IMR-90 (cell line): ENCODE measurements around the gene IL1R2. TPM values are rescaled to one million over a fixed set of nuclear protein-coding genes. Genes with fewer than 3 reads are reported as not detected.

Source experiments
- ATAC-seq: fragments of 200-7000 bp; cut with Tn5 transposase; 2 replicates; pipeline ENCODE4 v1.9.1; 2020; ENCODE audit warnings: low read depth, mild to moderate bottlenecking, moderate library complexity
- BruUV-seq: library from RNA; stranded (reverse); fragments of 400-500 nt; replicated peaks from 2 replicates; lab custom pipeline; 2021; lab: Mats Ljungman, UMichigan
- CTCF ChIA-PET: fragments of 300-600 bp; formaldehyde crosslinking; extraction: SDS; loops from one replicate; lab custom pipeline; 2021; ENCODE audit warnings: antibody characterized with exemption; lab: Yijun Ruan, JAX
- POLR2A ChIA-PET: fragments of 300-600 bp; sonication (Branson Sonifier 250); formaldehyde crosslinking; loops from one replicate; lab custom pipeline; 2022; ENCODE audit warnings: antibody characterized with exemption; ENCODE audit not compliant: unreplicated experiment; lab: Charles Lee
- DNase-seq: peaks from one replicate; pipeline ENCODE4 v3.0.0; 2013
- H2AFZ ChIP-seq: replicated peaks from 2 replicates; pipeline ENCODE3; 2013; ENCODE audit warnings: low read length, mild to moderate bottlenecking; ENCODE audit not compliant: poor library complexity
- H2AK5ac ChIP-seq: 2 replicates; pipeline ENCODE4 v1.6.1; 2013; ENCODE audit warnings: low read depth, low read length, inconsistent platforms
- H2AK9ac ChIP-seq: replicated peaks from 2 replicates; pipeline ENCODE3; 2013; ENCODE audit warnings: mild to moderate bottlenecking, low read depth, low read length, moderate library complexity; ENCODE audit not compliant: poor library complexity
- H2BK120ac ChIP-seq: 2 replicates; pipeline ENCODE4 v1.6.1; 2013; ENCODE audit warnings: low read depth, low read length, inconsistent platforms
- H2BK15ac ChIP-seq: 3 replicates; pipeline ENCODE4 v1.6.1; 2013; ENCODE audit warnings: low read depth, low read length, inconsistent platforms
- H2BK20ac ChIP-seq: 2 replicates; pipeline ENCODE4 v1.6.1; 2013; ENCODE audit warnings: low read depth, mild to moderate bottlenecking, inconsistent platforms, low read length, moderate library complexity
- H2BK5ac ChIP-seq: 2 replicates; pipeline ENCODE4 v1.6.1; 2013; ENCODE audit warnings: mild to moderate bottlenecking, low read depth, low read length, inconsistent platforms; ENCODE audit not compliant: poor library complexity, severe bottlenecking
- H3K14ac ChIP-seq: replicated peaks from 2 replicates; pipeline ENCODE4 v1.6.1; 2013; ENCODE audit warnings: low read depth, low read length, inconsistent platforms
- H3K18ac ChIP-seq: 2 replicates; pipeline ENCODE4 v1.6.1; 2013; ENCODE audit warnings: low read depth, low read length, control low read depth
- H3K23ac ChIP-seq: 2 replicates; pipeline ENCODE4 v1.6.1; 2013; ENCODE audit warnings: low read depth, low read length, inconsistent platforms
- H3K27ac ChIP-seq: 2 replicates; pipeline ENCODE4 v1.5.1; 2013; ENCODE audit warnings: mild to moderate bottlenecking, control low read depth, low read length; ENCODE audit not compliant: insufficient read depth
- H3K27me3 ChIP-seq: 2 replicates; pipeline ENCODE4 v1.6.1; 2013; ENCODE audit warnings: low read length; ENCODE audit not compliant: control insufficient read depth, insufficient read depth
- H3K36me3 ChIP-seq: 2 replicates; pipeline ENCODE4 v1.6.1; 2013; ENCODE audit warnings: low read length, mixed read lengths; ENCODE audit not compliant: control insufficient read depth, insufficient read depth
- H3K4ac ChIP-seq: 2 replicates; pipeline ENCODE4 v1.6.1; 2013; ENCODE audit warnings: low read depth, low read length, inconsistent platforms
- H3K4me1 ChIP-seq: 2 replicates; pipeline ENCODE4 v1.6.1; 2013; ENCODE audit warnings: low read length, mixed read lengths; ENCODE audit not compliant: control insufficient read depth, insufficient read depth
- H3K4me2 ChIP-seq: 2 replicates; pipeline ENCODE4 v1.6.1; 2013; ENCODE audit warnings: low read depth, mild to moderate bottlenecking, control low read depth, low read length, moderate library complexity
- H3K4me3 ChIP-seq: 2 replicates; pipeline ENCODE4 v1.5.1; 2013; ENCODE audit warnings: low read depth, mild to moderate bottlenecking, control low read depth, low read length, moderate library complexity; ENCODE audit not compliant: insufficient read depth
- H3K56ac ChIP-seq: 2 replicates; pipeline ENCODE4 v1.6.1; 2013; ENCODE audit warnings: low read length, inconsistent platforms; ENCODE audit not compliant: insufficient read depth; ENCODE audit errors: extremely low read depth
- H3K79me1 ChIP-seq, 2 experiments: 2 replicates each; pipeline ENCODE4 v1.6.1; 2013; ENCODE audit warnings: low read length in 2 of 2, inconsistent platforms in 1 of 2, low read depth in 1 of 2
- H3K9ac ChIP-seq: 2 replicates; pipeline ENCODE4 v1.6.1; 2013; ENCODE audit warnings: low read depth, low read length, control low read depth
- H3K9me1 ChIP-seq: 2 replicates; pipeline ENCODE4 v1.6.1; 2013; ENCODE audit warnings: low read length, inconsistent platforms; ENCODE audit not compliant: insufficient read depth
- H3K9me3 ChIP-seq: 2 replicates; pipeline ENCODE4 v1.6.1; 2013; ENCODE audit warnings: low read length; ENCODE audit not compliant: control insufficient read depth, insufficient read depth
- H4K20me1 ChIP-seq: 2 replicates; pipeline ENCODE4 v1.6.1; 2013; ENCODE audit warnings: low read length, inconsistent platforms; ENCODE audit not compliant: insufficient read depth
- H4K5ac ChIP-seq: 2 replicates; pipeline ENCODE4 v1.6.1; 2013; ENCODE audit warnings: mild to moderate bottlenecking, low read depth, low read length, control low read depth
- H4K8ac ChIP-seq, 2 experiments: 2 replicates each; pipeline ENCODE4 v1.6.1; 2013; ENCODE audit warnings: low read depth in 2 of 2, low read length in 2 of 2, control low read depth in 1 of 2, inconsistent platforms in 1 of 2
- H4K91ac ChIP-seq: 2 replicates; pipeline ENCODE4 v1.6.1; 2013; ENCODE audit warnings: low read depth, low read length, inconsistent platforms; ENCODE audit not compliant: insufficient read depth
- BHLHE40 ChIP-seq: fragments of 150-350 bp; IDR thresholded peaks from 2 replicates; pipeline ENCODE4 v1.6.1; 2016; ENCODE audit warnings: mild to moderate bottlenecking, low read depth, low read length
- CEBPB ChIP-seq: IDR thresholded peaks from 2 replicates; pipeline ENCODE4 v1.6.1; 2012; ENCODE audit warnings: low read depth, low read length, improper control_type of control experiment
- CHD1 ChIP-seq: IDR thresholded peaks from 2 replicates; pipeline ENCODE4 v1.6.1; 2012; ENCODE audit warnings: low read depth, low read length, improper control_type of control experiment
- FOS ChIP-seq: fragments of 150-350 bp; IDR thresholded peaks from 2 replicates; pipeline ENCODE4 v1.6.1; 2016; ENCODE audit warnings: low read depth, low read length
- MAFK ChIP-seq: IDR thresholded peaks from 2 replicates; pipeline ENCODE4 v1.6.1; 2012; ENCODE audit warnings: low read depth, low read length, improper control_type of control experiment
- MXI1 ChIP-seq: IDR thresholded peaks from 2 replicates; pipeline ENCODE4 v1.6.1; 2012; ENCODE audit warnings: low read depth, mild to moderate bottlenecking, low read length, moderate library complexity, borderline replicate concordance
- NFE2L2 ChIP-seq: fragments of 150-350 bp; IDR thresholded peaks from 2 replicates; pipeline ENCODE4 v1.6.1; 2016; ENCODE audit warnings: low read depth, mild to moderate bottlenecking, low read length
- POLR2A ChIP-seq: IDR thresholded peaks from 2 replicates; pipeline ENCODE4 v1.6.1; 2012; ENCODE audit warnings: mild to moderate bottlenecking, low read depth, low read length
- RCOR1 ChIP-seq: IDR thresholded peaks from 2 replicates; pipeline ENCODE4 v1.6.1; 2012; ENCODE audit warnings: mild to moderate bottlenecking, low read length, improper control_type of control experiment; ENCODE audit not compliant: insufficient replicate concordance
- RFX5 ChIP-seq: IDR thresholded peaks from 2 replicates; pipeline ENCODE4 v1.8.0; 2012; ENCODE audit warnings: low read depth, mild to moderate bottlenecking, low read length, moderate library complexity
- SMC3 ChIP-seq: fragments of 150-350 bp; IDR thresholded peaks from 2 replicates; pipeline ENCODE4 v1.6.1; 2016; ENCODE audit warnings: low read depth, mild to moderate bottlenecking, antibody characterized with exemption, low read length, moderate library complexity
- USF2 ChIP-seq: fragments of 150-350 bp; IDR thresholded peaks from 2 replicates; pipeline ENCODE4 v1.6.1; 2017; ENCODE audit warnings: mild to moderate bottlenecking, antibody characterized with exemption, low read length, low read depth
- WGBS, 2 experiments: methylation state at CpG; one replicate each; pipeline versions ENCODE4 v1.1.5 to v1.1.7; 2013; ENCODE audit warnings: missing lambda C conversion rate in 2 of 2; ENCODE audit not compliant: insufficient read length in 1 of 2; ENCODE audit errors: extremely low coverage in 2 of 2; 5-methylcytosine and 5-hydroxymethylcytosine counted together
- dilution Hi-C: fragments of 300-500 bp; cut with HindIII; formaldehyde crosslinking; loops from one replicate; pipeline ENCODE4 v1.14.3; 2018; ENCODE audit warnings: low sequenced_read_pairs; ENCODE audit not compliant: unreplicated experiment
- in situ Hi-C: fragments of 300-500 bp; cut with MboI; formaldehyde crosslinking; loops from 3 replicates; pipeline ENCODE4 v1.14.3; 2019; ENCODE audit warnings: low sequenced_read_pairs, inconsistent platforms, mixed read lengths
- intact Hi-C: fragments of 100-400 bp; cut with micrococcal nuclease; formaldehyde crosslinking; loops from 2 replicates; pipeline ENCODE4 v1.10.0; 2022
- polyA plus RNA-seq, 3 experiments: library from polyadenylated mRNA; depleted of rRNA; stranded (reverse); fragments of >200 nt; gene quantifications; 2 replicates each; pipeline ENCODE4 v1.2.3, GENCODE V29; 2012; ENCODE audit warnings: low replicate concordance in 1 of 3
- total RNA-seq: library from RNA; depleted of rRNA; stranded (reverse); fragments of >200 nt; gene quantifications from 2 replicates; pipeline ENCODE4 v1.2.3, GENCODE V29; 2012
- TF ChIP-seq, protein P1 (sequence below): conservative IDR thresholded peaks from 2 replicates; pipeline ENCODE4 v1.5.1; 2012; ENCODE audit warnings: mild to moderate bottlenecking, low read depth, low read length, improper control_type of control experiment
- TF ChIP-seq, protein P2 (sequence below): fragments of 150-350 bp; IDR thresholded peaks from 2 replicates; pipeline ENCODE4 v1.6.1; 2016; ENCODE audit warnings: low read depth, mild to moderate bottlenecking, low read length, moderate library complexity, borderline replicate concordance

The IL1R2 gene
- total and polyA plus RNA-seq, 2 of the 4 experiments (the other 2 are of a cell fraction): not detected

DNA sequence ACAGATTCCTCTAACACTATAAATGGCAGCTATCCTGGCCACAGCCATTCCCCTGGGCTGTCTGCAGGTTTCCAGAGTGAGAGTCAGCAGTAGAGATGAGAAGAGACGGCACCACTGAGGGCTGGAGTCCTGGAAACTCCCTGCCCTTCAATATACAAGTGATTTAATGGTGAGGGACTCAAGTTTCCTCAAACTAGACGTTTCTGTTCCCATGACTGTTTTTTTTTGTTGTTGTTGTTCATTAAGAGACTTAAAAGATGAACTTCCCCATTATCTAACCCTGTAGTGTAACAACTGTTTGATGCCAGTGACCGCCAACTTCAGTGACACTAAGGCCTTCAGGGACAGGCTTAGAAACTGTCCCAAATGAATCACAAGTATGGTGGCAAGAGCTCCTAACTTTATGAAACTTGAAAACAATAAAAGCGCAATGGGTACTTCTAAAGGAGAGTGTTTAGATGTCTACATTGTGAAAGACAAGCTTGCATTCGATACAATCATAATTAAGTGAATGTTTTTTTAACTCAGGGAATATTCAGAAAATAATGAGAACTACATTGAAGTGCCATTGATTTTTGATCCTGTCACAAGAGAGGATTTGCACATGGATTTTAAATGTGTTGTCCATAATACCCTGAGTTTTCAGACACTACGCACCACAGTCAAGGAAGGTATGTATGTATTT is 34.0 kb downstream of the IL1R2 start:
- 0 out of 2 replicates have a peak overlapping the region, but pooled peaks have one; percentile 13 for H3K4ac ChIP-seq
- WGBS, 2 experiments: 86% methylated on average over 1 of the region's 6 CpGs; no CpG with 5 or more reads in 1 of the 2 experiments
- intact Hi-C loops: no loop called here
- no peak for TF ChIP-seq BHLHE40
- no peak for TF ChIP-seq MXI1
- no peak for TF ChIP-seq USF2
- no peak for TF ChIP-seq FOS
- no peak for TF ChIP-seq NFE2L2
- no peak for TF ChIP-seq CEBPB
- TF ChIP-seq POLR2A: no peak
- TF ChIP-seq RFX5: no peak
- no peak for TF ChIP-seq MAFK
- TF ChIP-seq, protein P1, sequence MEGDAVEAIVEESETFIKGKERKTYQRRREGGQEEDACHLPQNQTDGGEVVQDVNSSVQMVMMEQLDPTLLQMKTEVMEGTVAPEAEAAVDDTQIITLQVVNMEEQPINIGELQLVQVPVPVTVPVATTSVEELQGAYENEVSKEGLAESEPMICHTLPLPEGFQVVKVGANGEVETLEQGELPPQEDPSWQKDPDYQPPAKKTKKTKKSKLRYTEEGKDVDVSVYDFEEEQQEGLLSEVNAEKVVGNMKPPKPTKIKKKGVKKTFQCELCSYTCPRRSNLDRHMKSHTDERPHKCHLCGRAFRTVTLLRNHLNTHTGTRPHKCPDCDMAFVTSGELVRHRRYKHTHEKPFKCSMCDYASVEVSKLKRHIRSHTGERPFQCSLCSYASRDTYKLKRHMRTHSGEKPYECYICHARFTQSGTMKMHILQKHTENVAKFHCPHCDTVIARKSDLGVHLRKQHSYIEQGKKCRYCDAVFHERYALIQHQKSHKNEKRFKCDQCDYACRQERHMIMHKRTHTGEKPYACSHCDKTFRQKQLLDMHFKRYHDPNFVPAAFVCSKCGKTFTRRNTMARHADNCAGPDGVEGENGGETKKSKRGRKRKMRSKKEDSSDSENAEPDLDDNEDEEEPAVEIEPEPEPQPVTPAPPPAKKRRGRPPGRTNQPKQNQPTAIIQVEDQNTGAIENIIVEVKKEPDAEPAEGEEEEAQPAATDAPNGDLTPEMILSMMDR: no peak
- no peak for TF ChIP-seq CHD1
- TF ChIP-seq, protein P2, sequence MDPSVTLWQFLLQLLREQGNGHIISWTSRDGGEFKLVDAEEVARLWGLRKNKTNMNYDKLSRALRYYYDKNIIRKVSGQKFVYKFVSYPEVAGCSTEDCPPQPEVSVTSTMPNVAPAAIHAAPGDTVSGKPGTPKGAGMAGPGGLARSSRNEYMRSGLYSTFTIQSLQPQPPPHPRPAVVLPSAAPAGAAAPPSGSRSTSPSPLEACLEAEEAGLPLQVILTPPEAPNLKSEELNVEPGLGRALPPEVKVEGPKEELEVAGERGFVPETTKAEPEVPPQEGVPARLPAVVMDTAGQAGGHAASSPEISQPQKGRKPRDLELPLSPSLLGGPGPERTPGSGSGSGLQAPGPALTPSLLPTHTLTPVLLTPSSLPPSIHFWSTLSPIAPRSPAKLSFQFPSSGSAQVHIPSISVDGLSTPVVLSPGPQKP: no peak
- no peak for TF ChIP-seq SMC3
- no peak for TF ChIP-seq RCOR1

More for the DNA sequence above, 34.0 kb downstream of the IL1R2 start:
- Histone ChIP-seq H2BK15ac (peak overlapping the region; percentile 62; the same call in 2 of the 3 replicates), H3K79me1 (no peaks in the 10 kb centered on the region; a peak in 1 of 4 replicates), H4K91ac (no peak overlapping the region), H3K9ac (no peak overlapping the region), H3K9me3 (no peaks in the 10 kb centered on the region), H3K23ac (no peak overlapping the region), H3K56ac (no peak overlapping the region), H3K36me3 (no peaks in the 10 kb centered on the region), H3K4me3 (no peak overlapping the region), H4K5ac (peak overlapping the region; percentile 45; the same call in 1 of the 2 replicates), H3K9me1 (peaks cover 15% of the 10 kb centered on the region), H3K4me1 (peaks cover 22% of the 10 kb centered on the region), H2BK20ac (no peak overlapping the region; the same call in 1 of the 2 replicates), H2BK5ac (no peak overlapping the region), H4K8ac (no peak overlapping the region; a peak in 1 of 4 replicates), H4K20me1 (no peaks in the 10 kb centered on the region), H2AK9ac (no peak overlapping the region), H3K27me3 (no peaks in the 10 kb centered on the region), H2AK5ac (no peak overlapping the region; the same call in 1 of the 2 replicates), H2AFZ (no peak overlapping the region), H2BK120ac (no peak overlapping the region; the same call in 1 of the 2 replicates), H3K4me2 (no peak overlapping the region), H3K14ac (no peak overlapping the region), H3K18ac (peak overlapping the region; percentile 65), H3K27ac (no peak overlapping the region)
- ChIA-PET CTCF (interaction anchor here (0.6 to 3.1 kb wide), 3 partner anchors 20 to 215 kb away, joined by 3 to 17 read pairs (median 5); no protein-coding TSS in a partner anchor), POLR2A (no interaction called here)
- dilution Hi-C loops: no loop called here
- BruUV-seq: no TSS peak
- in situ Hi-C loops: loop anchor here (10.0 kb wide), 1 partner anchor 119 kb away; the partner anchor contains the start of gene IL1R1
- DNase-seq (no peak), ATAC-seq (no peak)
